Stimulated activated CD8-positive, alpha-beta memory T cell treated with anti-CD3 and anti-CD28 coated beads, Interleukin-2, amount 100 ng/mL, for 1 hour (primary cell): ENCODE measurements around the gene PER1.

Experiments used
- DNase-seq, 2 donors: peaks; one replicate each; pipeline ENCODE4 v3.0.0-alpha.2; 2020; ENCODE audit warnings: low read depth in 2 of 2

Gene PER1

GRCh38 chr17:8140065-8141029 is 11.9 kb downstream of the PER1 start:
- DNase-seq = no peak

GRCh38 chr17:8138672-8139371 is 13.4 kb downstream of the PER1 start:
- DNase-seq = peak; percentile 90 to 92

GRCh38 chr17:8138374-8138671 is 13.9 kb downstream of the PER1 start:
- no peak for DNase-seq

GRCh38 chr17:8137645-8138373 is 14.4 kb downstream of the PER1 start:
- no peak for DNase-seq

DNA sequence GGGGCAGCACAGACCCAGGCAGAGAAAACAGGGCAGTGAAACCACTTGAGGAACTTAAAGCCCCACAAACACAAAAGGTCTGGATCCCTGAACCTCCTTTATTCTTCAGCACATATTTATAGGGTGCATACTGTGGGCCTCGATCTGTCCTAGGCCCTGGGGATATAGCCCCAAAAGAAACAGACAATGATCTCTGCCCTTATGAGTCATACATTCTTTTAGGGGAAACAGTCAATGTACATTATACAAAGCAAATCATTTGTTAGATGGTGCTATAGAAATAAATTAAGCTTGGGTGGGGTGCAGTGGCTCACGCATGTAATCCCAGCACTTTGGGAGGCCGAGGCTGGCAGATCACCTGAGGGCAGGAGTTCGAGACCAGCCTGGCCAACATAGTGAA is 18.3 kb downstream of the PER1 start:
- DNase-seq = no peak

- no peak for DNase-seq
Measured at GRCh38 chr17:8133399-8133798, 18.8 kb downstream of the PER1 start.

DNA sequence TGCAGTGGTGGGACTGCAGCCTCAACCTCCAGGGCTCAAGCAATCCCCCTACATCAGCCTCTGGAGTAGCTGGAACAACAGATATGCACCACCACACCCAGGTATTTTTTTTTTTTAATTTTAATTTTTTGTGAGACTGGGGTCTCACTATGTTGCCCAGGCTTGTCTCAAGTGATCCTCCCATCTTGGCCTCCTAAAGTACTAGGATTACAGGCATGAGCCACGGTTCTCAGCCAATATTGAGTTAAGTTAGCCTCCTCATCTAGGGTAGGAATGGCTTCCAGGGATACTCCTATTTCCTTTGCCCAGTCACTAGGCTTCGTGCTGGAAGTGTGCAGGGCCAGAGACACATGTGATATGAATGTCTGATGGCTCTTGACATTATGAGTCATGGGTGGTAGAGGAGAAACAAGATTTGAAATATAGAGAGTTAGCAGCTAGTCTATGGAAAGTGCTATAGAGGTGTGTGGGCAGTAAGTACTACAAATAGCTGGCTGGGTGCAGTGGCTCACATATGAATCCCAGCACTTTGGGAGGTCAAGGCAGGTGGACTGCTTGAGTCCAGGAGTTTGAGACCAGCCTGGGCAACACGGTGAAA is 20.3 kb downstream of the PER1 start:
- no peak for DNase-seq

- DNase-seq = no peak
Measured at GRCh38 chr17:8128125-8128784, 23.9 kb downstream of the PER1 start.

DNA sequence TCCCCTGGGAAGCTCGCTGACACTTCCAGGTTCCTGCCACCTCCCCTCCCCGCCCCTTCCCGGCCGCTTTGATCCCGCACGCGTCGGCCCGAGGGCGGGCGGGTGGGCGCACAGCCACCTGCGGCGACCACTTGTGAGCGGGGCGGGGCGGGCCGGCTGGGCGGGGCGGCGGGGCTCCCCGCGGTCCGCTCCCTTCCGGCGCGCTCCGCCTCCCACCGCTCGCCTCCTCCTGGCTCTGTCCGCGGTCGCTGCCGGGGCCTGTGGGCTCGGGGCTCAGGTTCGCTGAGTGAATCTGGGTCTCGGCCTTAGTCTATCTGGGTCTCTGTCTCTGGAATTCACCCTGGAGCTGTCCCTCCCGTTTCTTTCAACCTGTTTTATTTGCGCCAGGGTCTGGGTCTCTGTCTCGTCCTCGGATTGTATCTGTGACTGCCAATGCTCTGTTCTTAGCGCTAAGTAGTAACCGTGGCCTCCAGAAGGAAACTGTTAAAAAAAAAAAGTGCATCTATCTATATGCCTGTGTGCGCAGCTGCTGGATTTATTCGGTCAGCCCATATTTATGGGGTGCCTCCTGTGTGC is 25.6 kb downstream of the PER1 start:
- DNase-seq = no peak

DNA sequence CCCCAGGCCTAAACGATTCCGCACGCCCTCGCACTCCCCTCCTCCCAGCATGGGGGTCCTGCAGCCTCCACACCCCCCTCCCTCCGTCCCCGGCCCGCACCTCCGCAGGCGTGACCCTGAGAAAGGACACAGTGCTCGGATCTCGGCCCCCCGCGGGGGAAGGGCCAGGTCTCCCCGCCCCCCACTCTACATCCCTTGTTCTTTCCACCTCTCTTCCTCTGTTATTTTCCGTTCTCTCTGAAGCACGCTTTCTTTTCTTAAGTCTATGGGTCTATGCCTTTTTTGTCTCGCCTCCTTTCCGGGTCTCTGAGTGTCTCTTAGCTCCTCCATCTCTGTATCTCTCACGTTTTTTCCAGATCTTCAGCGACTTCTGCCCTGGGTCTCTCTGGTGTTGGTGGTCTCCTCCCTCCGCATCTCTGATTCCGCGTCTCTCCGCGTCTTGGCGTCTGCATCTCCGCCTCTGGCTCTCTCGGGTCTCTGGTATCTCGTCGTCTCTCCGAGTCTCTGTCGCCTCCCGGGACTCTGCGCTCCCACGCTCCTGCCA is 26.2 kb downstream of the PER1 start:
- no peak for DNase-seq

DNA sequence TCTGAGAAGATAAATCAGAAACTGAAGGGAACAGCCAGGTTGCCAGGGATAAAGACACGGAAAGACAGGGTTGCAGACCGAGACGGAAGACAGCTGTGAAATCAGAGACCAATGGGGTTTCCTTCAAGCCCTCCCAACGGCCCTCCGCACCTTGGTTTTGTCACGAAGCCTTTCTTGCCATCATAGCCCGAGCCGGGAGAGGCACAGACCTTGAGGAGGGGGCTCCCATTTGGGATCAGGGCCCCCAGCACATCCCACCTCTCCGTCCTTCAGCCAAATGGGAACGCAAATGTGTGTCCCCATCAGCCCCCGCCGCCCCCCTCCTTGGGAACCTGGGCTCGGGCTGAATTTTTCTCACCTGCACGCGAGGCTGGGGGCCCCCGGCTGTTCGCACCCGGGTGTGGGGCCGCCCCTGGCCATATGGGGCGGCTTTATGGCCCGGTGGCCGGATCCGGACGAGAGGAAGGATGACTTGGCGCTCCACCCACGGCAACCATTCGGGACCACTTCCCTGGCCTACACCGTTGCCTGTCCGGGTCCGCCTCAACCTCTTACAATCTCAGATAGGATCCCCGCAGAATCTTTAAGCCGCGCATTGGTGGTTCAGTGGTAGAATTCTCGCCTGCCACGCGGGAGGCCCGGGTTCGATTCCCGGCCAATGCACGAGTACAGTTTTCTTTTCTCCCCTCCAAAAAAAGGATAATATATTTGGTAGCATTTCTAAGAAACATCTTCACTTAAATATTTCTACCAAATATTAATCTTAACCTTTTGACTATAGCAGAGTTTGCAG is 26.9 kb downstream of the PER1 start:
- peak; percentile 74 to 81 for DNase-seq

DNA sequence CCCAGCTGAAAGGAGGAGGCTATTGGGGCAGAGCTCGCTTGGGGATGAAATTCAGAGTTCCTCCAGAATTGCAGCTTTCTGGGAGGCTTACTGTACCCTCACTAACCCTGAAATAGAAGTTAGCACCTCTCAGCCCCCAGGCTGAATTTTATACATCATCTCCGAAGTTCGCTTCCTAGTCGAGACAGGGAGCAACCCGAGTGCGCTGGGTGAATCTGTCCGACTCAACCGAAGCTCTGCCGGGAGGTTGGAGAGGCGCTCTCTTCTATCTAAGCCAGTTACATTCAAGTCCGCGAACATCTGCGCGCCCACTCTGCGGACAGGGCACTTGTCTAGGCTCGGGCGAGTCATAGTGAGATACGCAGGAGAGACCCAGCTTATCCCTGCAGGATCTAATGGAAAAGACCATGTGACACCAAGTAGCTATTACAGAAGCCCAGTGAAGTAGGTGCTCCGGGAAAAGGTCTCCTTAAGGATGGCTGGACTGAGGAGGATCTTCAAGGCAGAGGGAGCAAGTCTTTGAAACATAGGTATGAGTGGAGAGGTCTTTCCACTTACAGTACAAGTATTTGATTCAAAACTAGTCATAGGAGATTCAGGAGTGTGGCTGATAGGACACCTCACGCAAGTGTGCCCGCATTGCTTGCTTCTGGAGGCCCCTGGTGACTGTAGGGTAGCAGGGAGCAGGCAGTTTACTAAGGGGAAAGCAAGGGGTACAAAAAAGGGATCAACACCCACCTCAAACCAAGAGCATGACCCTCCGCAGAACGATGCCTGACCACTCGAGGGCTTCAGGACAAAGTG is 27.7 kb downstream of the PER1 start:
- DNase-seq = no peak

- no peak for DNase-seq
Measured at GRCh38 chr17:8123695-8124349, 28.4 kb downstream of the PER1 start, which contains the start of gene HES7. HES7 (minus strand) TSS chr17:8124106; CDS start chr17:8124084, 22 bp downstream.

- no peak for DNase-seq
Measured at GRCh38 chr17:8122924-8123694, 29.1 kb downstream of the PER1 start.

GRCh38 chr17:8122422-8122923 is 29.7 kb downstream of the PER1 start:
- DNase-seq = no peak

DNA sequence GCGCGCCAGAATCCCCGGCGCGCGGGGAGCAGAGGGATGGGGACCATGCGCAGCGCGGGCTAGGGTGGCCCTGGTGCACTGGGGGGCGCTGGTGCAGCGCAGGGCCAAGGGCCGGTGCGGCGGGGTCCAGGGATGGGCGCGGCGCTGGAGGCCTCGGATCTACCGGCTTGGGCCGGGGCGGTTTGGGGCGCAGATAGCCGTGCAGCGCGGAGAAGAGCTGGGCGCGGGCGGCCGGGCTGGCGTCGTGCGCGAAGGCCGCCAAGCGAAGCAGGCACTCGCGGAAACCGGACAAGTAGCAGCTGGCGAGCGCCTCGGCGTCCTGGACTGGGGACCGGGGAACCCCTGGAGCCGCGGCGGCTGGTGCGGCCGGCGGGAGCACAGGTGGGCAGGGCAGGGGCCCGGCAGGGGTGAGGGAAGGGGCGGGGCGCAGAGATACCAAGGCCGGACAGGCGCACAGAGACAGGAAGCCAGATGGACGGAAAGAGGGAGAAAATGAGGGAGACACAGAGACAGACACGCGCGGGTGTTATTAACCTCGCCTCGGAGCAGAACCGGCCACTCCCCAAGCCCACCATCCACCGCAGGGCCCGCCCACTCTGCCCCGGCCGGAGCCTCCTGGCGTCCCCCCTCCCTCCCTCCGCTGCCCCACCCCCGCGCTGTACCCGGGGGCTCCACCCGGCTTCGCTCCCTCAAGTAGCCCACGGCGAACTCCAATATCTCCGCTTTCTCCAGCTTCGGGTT is 30.4 kb downstream of the PER1 start:
- no peak for DNase-seq

DNA sequence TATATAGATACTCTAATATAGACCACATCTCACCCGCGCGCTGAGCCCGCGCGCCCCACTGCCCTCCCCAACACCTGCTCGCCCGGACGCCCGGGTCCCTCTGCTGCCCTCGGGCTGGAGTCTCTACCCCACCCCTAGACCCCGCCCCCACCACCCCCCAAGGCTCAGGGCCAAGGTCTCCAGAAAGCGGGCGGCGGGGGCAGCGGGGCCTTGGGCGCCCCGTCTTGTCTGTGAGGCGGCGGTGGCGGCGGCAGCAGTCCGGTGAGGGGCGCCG is 30.9 kb downstream of the PER1 start:
- DNase-seq = no peak
